HG03103 (cell line): Measurements from ENCODE around the gene ANKH.
"Not testable (repeated sequence)": the region's sequence is repeated elsewhere in the genome, so short reads cannot be mapped to it uniquely, and the experiment has no call there.

Experiments used
- ATAC-seq: cut with Tn5 transposase; IDR thresholded peaks from one replicate; pipeline ENCODE4 v1.9.1; 2021; ENCODE audit warnings: low read depth; ENCODE audit not compliant: unreplicated experiment

Gene ANKH

DNA sequence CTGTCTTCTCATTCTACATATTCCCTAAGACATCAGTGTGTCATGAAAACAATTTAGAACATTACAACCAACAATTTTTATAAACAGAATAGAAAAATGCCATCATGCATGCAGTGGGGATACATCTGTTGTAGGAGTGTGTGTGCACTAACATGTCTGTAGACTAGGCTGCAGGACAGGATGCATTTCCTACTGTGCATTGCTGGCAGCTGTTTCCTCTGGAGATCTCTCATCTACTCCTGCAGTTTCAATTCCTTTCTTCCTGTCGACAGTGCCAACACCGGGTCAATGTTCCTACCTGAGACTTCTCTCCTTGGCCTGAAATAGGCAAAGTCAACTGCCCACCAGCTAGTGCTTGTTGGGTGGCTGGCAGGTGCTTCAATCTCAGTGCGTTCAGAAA is 69.8 kb downstream of the ANKH start:
- no peak for ATAC-seq

DNA sequence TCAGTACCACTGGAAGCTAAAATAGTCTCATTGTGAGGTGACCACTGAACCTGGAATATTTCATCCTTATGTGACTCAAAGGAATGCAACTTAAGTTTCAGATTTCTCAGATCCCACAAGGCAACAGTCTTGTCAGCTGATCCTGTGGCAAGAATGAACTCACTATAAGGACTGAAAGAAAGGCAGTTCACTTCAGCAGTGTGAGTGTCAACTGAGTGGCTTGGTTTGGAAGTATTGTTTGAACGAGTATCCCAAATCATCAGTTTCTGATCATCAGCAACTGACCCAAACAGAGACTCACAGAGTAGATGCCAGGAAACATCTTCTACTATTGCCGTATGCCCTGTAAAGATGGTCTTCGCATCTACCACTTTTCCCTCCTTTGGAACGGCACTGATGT is 74.2 kb downstream of the ANKH start:
- not testable (repeated sequence) for ATAC-seq

DNA sequence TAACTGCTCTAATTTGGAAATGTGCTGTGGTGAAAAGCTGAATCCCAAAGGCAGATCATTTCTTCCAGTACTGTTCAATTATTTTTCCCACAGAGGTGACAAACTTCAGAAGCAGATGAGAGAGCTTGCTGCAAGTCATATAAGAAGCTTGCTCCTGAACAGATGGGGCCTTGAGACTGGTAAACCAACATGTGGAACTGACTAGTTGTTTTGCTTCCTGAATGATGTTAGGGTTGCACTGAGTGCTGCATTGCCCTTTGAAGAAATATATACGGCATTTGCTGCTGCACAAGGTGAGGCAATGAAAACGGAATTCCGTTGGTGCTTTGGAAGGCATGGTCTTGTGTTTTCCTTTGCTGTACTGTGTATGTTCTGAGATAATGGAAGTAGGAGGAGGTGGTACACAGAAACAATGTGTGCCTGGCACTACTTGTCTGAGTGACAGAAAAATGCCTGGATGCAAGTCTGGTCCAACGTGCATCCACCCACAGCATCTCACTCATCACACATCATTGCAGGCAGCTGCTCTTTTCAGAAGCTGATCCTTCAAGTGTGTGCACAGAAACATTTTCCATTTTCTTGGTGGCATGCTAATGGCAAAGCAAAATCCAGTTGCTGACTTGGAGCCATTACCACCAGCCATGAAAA is 76.9 kb downstream of the ANKH start:
- ATAC-seq = no peak

DNA sequence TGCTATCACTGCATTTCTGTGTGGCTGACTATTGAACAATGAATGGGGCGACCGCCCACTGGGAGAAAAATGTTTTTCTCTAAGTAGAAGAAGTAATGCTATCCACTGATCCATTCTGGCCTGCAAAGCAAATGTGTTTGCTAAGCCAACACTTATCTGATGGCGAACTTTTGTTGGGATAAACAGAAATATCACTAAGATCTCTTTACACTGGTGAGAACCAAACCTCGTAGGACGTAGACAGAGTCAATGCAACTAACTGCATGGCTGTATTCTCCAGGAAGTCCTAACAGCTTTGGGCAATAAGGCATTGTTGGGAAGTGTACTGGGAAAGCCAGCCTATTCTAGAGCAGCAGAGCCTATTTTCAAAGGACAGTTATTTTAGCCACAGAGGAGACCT is 77.7 kb downstream of the ANKH start:
- no peak for ATAC-seq

DNA sequence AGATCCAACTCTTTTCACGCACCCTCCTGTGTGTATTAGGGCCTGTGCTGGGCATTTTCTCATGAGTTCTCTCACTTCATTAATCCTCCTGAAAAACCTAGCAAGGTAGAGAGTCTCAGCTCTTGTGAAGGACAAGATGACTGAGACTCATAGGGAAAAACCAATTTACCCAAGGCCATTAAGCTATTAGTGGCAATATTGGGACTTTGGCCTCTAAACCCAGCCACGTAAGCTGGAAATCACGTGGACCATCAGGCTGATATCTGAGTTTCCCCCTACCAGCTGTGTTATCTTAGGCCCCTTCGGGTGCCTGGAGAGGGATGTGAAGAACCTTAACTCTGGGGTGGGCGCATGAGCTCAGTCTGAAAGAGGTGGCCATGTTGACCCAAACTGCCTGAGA is 80.7 kb downstream of the ANKH start:
- ATAC-seq = no peak

DNA sequence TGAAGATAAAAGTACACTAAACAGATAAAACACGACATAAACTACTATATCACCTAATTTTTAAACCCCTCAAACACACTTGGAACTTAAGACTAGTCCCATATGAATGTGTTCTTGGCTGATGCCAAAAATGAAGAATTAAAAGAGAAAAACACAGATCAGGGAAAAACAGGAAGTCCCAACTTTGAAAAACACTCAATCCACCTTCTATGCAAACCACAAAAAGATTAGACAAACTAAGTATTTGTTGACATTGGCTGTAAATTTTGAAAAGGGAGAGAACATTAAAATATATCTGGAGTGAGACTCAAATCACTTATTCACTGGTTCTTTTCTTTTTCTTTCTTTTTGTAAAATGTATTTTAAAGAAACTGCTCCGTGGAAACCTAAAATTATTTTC is 81.4 kb downstream of the ANKH start:
- no peak for ATAC-seq

DNA sequence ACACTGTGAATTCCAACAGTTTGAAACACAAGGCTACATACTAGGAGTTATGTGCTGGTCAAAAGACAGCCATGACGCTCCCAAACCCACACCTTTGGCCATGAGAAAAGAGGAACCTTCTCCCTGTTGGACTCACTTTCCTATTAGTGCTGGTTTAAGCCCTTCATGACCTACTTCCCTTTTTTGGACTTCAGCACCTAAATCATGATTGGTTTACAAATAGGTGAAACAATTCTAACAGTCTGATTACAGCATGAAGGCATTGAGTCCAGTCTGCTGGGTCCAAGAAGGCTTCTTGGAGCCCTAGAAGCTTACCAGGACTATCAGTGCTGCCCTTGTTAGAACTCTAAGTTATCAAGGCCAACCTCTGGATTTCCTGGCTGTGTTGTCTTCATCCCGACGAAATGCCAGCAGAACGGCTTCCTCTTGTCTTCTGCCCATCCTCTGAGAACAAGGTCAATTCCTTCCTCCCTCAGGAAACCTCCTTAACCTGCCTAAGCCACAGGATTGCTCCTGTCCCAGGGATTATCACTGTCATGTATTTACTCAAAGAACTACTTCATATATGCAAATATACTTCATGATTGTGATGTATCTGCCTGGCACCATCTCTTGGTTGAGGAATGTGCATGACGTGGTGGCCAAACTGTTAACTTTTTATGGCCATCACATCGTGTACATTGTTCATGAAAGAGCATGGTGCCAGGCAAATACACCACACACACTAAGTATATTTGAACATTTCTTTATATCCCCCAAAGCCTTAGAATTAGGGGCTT is 83.6 kb downstream of the ANKH start:
- ATAC-seq = no peak

DNA sequence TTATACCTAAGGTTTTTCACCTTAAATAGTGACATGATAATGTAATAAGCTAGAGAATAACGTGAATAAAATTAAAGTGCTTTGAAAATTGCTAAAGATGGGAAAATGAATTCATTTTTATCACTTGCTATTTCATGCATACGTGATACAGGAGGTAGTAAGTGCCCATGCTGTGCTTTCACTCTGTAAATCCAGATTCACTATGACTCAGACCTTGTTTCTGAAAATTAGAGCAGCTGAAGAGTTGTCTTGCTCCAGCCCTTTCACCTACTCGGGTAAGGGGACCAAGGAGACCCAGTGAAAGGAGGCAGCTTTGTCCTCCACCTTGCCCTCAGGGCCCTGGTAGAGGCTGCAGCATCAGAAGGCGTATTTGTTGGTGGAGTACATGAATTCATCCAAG is 87.9 kb downstream of the ANKH start:
- ATAC-seq = peak; percentile 74

DNA sequence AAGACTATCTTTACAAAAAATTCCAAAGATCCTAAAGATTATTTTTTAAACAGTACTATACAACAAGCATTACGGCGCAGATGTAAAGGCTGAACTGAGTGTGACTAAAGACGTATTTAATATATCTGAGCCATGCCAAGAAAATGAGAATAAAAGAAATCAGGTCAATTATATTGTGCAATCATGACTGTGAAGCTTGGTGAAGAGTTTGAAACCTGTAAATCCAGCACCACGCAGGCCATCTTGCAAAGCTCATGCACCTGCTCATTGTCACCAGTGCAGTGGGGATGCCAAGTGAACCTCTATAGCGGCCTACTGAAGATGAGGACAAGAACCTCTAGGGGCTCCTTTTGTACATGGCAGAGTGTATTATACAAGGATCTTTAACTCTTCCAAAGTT is 89.0 kb downstream of the ANKH start:
- no peak for ATAC-seq

DNA sequence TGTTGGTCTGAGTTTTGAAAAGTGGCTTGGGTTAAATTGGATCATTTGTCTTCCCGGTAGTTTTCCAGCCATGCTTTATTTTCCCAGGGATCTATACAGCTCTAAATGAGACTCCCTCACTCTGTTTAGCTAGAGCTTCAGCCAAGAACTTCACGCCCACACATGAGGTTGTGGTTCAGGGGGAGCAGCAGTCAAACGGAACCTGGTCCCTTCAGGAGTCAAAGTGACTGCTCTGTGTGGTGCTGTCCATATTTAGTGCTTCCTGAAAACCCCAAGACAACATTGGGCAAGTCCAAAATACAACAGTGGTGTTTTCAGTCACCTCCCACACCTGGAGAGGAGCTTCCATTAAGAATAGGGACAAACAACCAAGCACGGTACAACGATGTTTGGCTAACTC is 90.5 kb downstream of the ANKH start:
- ATAC-seq = peak; percentile 51

DNA sequence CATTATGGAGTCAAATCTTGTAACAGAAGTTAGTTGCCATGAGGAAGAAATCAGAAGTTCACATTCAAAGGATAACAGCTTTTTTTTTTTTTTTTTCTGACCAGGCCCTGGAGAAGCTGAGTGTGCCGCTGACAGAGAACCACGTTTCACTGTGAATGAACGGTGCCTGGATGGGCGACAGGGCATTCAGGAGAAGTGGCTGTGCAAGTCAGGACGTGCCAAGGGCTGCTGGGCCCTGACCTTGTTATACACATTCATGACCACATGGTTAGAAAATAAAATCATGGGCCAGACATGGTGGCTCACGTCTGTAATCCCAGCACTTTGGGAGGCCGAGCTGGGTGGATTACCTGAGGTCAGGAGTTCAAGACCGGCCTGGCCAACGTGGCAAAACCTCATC is 91.6 kb downstream of the ANKH start:
- no peak for ATAC-seq

DNA sequence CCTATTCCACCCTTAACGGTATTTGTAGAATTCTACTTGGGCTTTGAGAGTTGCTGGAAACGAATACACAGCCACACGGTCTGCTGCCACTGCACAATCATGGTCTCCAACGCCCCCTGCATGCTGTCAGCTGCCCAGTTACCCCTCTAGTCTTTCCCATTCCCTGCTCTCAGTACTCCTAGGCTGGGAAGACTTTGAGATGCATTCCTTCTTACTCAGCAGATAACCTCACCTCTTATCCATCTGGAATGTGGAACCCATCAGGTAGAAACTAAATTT is 92.8 kb downstream of the ANKH start:
- no peak for ATAC-seq

DNA sequence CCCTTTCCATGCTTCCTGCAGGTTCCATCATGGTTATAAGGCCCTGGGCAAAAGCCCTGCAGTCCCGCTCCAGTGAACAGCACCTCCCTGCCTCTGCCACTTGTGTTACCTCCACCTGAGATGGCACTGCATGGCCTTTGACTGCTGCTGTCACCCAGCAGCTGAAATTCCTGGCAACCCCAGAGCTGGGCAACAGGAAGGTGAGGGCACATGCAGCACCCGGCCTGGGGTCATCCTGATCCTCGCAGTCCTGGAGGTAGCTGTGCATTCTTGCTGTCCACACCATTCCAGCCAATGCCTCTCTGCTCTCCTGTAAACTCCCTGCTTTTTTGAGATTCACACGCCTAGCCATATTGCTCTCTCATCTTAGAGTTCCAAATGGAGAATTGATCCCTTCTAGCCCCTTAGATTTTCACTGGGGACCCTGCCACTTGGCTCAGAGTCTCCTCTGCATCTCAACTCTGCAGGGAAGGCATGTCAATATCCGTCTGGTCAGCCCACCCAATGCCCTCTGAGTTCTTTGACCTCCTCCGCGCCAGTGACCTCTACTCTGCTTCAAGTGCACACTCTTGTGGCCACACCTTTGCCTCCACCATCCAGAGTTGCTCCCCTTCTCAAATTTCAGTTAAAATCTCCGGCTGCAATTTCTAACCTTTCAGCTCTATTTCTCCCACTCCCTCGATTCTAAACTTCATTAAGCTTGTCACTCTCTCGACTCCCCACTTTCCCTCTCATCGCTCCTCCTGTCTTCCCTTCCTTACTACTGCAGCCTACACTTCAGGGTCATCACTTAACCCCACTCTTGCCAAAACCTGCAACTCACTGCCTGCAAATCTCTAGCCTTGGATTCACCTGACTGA is 93.4 kb downstream of the ANKH start:
- ATAC-seq = no peak

DNA sequence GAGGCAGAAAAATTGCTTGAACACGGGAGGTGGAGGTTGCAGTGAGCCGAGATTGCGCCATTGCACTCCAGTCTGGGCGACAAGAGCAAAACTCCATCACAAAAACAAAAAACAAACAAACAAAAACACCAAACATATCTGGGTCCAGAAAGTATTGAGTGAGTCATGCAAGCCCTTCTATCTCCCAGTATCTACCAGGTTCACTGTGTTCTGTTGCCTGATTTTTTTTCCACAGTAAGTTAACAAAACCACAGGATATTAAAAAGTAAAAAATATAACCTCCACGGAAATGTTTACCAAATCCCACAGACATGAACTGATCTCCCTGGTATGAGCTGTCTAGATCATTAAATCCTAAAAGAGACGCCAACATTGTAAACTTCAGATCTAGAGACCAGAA is 94.4 kb downstream of the ANKH start:
- no peak for ATAC-seq

DNA sequence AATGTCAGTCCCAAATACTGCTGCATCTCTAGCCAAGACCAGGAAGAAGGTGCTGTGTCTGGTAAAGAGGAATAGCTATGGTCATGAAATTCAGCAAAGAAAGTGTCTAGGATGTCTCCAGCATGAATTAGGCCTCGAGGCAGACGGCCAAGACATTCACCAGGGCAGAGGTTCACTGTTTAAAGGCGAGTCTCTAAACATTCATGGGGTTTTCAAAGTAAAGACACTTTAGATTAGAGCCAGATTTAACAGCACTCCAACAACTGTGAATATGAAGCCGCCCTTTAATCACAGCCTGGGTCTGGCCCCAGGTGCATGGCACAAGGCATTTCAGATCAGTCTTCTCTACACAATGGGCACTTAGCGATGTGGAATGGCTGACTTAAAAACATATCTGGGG is 95.0 kb downstream of the ANKH start:
- ATAC-seq = no peak

DNA sequence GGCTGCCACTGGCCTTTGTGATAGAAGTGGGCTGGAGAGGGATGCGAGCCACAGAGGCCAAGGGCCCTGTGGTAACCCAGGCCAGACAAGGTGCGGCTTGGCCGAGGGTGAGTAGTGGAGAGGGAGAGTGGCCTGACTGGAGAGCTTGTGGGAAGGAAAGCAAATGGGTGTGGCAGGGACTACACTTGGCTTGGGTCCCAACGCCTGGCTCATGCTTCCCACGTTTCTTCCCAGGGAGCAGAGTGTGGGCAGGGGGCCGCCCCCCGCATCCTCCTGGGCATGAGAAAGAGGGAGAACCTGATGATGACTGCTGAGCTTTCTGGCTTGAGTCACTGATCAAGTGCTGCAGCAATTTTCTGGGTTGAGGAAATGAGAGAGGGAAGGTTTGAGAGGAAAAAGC is 95.7 kb downstream of the ANKH start:
- ATAC-seq = no peak

DNA sequence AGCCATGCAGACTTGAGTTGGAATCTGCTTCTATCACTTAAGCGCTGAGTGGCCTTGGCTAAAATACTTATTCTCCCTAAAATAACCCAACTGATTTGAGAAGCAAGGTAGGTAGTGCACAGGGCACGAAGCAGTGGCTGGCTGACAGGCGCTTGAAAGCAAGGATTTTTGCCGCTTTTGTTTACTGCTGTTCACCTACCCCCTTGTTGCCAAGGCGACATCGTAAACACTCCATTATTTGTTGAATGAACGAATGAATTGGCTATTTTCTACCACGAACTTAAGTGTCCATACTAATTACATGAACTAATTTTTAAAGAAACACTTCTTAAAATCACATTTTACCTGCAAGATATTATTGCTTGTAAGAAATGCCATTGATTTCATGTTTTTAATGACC is 98.0 kb downstream of the ANKH start:
- ATAC-seq = no peak

DNA sequence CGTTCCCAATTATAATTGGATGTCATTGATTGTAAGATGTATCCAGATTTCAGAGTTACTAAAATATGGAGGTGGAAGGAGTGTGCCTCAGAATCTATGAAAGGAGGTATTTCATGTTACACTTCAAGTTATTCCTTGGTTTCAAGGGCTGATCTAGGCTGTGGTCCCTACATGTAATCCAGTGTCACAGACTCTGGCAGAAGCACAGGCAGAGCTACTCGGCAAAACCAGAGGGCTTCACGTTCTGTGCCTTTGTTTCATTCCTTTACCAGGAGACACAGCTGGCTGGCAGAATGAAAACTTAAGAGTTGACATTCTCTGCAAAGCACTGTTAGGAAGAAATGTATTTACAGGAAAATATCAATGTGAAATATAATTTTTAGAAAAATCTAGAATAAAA is 99.6 kb downstream of the ANKH start:
- no peak for ATAC-seq

DNA sequence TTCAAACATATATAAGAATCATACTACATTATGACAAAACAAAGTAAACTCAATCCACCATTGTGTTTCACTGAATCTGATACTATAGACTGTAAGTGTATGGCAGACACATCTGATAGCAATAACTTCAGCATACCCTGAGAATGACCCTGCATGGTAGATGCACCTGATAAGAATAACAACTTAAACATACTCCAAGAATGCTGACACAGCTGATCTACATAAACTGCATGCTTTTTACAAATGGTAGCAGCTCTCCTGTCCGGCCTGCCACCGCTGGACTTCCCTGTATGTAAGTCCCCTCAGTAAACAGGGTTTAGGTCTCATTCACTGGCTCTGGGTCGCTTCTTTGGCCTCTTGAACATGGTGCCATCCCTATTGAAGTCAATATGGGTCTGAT is 100.4 kb downstream of the ANKH start:
- no peak for ATAC-seq

DNA sequence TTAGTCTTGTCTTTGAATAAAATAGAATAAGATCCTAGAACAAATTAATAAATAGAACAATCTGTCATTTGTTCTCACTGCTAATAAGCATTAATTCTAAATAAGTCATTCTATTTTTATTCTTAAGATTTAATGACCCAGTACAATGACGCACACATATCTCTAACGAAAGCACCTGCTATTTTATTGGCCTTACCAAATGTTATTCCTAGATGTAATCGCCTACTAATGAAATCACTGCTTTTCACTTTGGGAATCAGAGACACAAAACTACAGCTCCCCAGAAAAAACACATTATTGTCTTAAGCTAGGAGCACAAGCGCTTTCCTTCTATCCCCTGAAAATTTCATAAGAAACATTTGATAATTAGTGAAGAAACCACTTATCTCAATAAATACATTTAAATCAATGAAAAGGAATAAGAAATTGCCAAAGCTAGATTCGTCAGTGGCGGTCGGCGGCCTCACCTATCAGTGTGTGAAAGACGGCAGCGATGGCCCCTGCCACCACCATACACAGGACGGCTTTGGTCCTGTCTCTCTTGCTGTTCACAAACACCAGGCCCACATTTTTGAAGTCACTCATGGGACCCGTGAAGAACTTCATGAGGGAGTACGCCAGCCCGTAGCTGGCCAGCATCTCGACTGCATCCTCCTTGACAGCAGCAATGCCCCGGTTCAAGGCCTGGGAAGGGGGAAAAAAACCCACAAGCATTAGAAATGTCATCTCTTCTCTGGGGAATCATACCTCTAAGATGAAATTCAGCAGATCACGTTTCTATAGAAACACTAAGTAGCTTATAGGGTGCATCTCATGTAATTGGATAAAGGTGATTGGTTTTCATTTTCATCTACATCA is 102.8 kb downstream of the ANKH start:
- ATAC-seq = no peak
